Dedifferentiated amniotic fluid mesenchymal stem cell (primary cell): ENCODE measurements around the gene ANTXR1.

ENCODE experiments used
- DNase-seq: peaks from one replicate; pipeline ENCODE4 v3.0.0-alpha.2; 2016; ENCODE audit errors: extremely low spot score

The ANTXR1 gene

GRCh38 chr2:69034122-69034521 lies 21.1 kb downstream of the ANTXR1 start:
- no peak for DNase-seq

GRCh38 chr2:69034845-69035244 lies 21.9 kb downstream of the ANTXR1 start:
- DNase-seq, result no peak

GRCh38 chr2:69036926-69037325 lies 23.9 kb downstream of the ANTXR1 start:
- no peak for DNase-seq

- DNase-seq, result no peak
Measured at GRCh38 chr2:69041214-69041613, 28.2 kb downstream of the ANTXR1 start.

- DNase-seq, result no peak
Measured at GRCh38 chr2:69043736-69044400, 30.9 kb downstream of the ANTXR1 start.

DNA sequence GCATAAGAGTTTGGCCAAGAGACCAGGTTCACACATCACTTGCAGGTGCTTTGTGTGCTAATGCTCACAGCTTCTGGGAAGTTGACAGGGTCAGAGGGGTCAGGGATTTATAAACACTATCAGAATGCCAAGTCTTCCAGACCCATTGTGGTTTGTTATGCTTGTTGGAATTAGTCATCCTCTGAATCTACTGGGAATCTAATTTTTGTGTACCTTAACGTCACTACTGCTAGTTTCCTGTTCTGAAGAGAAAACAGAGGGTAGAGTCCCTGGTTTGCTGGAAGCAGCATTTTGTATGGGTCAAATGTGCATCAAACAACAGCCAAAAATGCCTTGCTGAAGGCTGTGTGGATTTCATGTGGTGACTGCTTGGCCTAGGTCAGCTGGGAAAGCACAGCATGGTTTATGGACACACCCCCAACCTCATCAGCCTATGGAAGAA lies 33.3 kb downstream of the ANTXR1 start:
- DNase-seq, result no peak

GRCh38 chr2:69047625-69048145 lies 34.7 kb downstream of the ANTXR1 start:
- DNase-seq, result no peak

DNA sequence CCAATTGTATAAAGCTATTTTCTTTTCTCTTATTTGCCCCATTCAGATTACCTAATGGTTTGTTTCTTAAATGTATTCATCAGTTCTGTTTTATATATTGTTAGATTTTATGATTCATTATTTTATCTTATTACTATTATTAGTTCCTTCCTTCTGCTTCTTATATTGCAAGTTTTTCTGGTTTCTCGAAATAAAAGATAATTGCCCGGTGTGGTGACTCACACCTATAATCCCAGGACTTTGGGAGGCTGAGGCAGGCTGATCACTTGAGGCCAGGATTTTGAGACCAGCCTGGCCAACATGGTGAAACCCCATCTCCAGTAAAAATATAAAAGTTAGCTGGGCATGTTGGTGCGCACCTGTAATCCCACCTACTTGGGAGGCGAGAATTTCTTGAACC lies 37.8 kb downstream of the ANTXR1 start:
- no peak for DNase-seq

- peak; percentile 20 for DNase-seq
Measured at GRCh38 chr2:69053416-69053965, 40.5 kb downstream of the ANTXR1 start.

DNA sequence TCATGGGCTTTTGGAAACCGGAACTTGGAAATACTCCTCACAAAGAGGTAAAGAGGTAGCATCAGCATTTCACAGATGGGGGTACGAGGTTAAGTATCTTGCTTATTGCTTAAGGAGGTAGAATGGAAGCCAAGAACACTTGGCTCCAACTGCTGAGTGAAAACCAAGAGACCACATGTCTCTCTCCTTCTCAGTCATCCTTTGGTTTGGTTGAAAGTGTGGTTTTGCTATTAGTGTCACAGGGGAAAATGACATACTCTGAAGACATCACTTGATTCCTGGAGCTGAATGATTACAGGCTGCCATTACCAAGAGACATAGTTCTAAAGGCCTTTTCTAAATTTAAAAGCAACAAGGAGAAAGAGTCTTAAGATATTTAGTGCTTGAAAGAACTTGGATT lies 41.5 kb downstream of the ANTXR1 start:
- DNase-seq, result no peak

GRCh38 chr2:69055688-69056470 lies 42.9 kb downstream of the ANTXR1 start:
- no peak for DNase-seq

- DNase-seq, result no peak
Measured at GRCh38 chr2:69057660-69058059, 44.7 kb downstream of the ANTXR1 start.

GRCh38 chr2:69059731-69060290 lies 46.8 kb downstream of the ANTXR1 start:
- DNase-seq, result no peak

GRCh38 chr2:69060938-69061501 lies 48.0 kb downstream of the ANTXR1 start:
- DNase-seq, result no peak

- no peak for DNase-seq
Measured at GRCh38 chr2:69061525-69061924, 48.5 kb downstream of the ANTXR1 start.

DNA sequence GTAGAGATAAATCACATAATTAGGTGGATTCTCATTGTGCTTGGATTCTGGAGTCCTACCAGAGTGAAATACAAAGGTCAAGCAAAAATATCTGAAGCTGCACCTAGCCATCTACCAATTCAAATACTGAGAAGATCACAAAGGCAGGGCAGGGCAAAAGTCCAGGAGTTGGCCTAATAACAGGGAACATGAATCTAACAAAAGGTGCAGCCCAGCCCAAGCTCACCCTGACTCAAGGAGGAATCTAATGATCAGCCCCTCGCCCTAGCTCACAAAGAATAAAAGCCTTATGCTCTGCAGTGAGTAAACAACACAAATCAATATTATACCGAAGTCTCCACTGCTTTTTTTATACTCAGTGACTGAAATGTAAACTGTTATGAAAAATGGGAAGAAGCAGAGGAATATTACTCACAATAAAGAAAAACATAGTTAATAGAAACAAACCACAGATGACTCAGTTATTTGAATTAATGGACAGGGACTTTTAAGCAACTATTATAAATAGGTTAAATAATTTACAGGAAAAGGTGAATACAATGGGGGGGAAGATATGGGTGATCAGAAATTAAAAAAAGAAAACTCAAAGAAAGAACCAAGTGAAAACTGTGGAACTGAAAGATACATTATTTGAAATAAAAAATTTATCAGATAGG lies 49.5 kb downstream of the ANTXR1 start:
- DNase-seq, result no peak

DNA sequence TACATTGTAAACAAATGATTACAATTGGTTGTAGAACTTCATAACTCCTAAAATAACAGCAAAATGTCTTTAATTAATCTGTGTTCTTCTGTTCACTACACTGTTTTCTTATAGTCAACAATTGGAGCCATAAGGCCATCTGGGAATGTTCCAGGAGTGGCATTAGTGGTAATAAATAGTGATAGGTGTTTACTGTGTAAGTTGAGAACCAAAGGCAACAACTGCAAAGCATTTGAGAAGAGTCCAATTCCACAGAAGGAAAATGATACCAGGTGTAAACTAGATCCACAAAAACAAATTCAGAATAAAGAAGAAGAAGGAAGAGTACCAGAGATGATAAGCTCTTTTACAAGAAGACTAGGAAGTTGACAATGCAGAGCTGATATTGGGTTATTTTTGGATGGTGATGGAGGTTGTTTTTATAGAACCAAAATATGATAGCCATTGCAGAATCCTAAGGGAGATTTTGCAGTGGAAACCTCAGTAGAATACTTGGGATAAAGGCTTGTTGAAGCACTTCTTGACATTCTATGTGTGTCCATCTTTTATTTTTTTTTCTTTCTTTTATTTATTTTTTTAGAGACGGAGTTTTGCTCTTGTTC lies 52.9 kb downstream of the ANTXR1 start:
- no peak for DNase-seq

- no peak for DNase-seq
Measured at GRCh38 chr2:69067026-69067630, 54.1 kb downstream of the ANTXR1 start.

DNA sequence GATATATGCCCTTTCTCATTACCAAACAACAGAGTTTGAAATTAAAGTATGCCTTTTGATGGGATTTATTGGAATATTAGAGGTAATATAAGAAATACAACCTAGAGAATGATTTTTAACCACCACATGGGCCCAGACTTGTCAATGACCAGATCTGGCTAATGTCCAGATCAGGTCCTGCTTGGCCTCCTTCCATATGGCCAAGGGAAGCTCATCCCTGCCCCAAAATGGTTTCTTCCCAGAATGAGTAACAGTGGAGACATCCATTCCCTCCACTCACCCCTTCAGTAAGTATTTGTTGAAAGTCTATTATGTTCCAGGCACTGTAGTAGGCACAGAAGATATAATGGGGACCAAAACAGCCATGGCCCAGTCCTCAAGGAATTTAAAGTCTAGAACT lies 54.9 kb downstream of the ANTXR1 start:
- DNase-seq, result no peak

DNA sequence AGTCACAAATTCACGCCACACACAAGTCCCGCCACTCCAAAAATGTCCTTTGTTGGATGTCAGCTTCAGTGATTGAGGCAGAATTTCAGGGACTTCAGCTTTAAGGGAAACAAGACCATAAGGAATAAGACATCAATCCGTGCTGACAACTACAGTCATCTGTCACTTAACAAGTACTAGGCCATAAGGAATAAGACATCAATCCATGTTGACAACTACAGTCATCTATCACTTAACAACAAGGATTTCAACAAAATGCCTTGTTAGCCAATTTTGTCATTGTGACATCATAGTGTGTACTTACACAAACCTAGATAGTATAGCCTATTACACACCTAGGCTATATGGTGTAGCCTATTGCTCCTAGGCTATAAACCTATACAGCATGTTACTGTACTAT lies 58.0 kb downstream of the ANTXR1 start:
- DNase-seq, result no peak
